Activated CD4-positive, alpha-beta T cell treated with anti-CD3 and anti-CD28 coated beads for 48 hours (primary cell): ENCODE measurements around the gene ZNF507.
"Not testable (repeated sequence)": the region's sequence is repeated elsewhere in the genome, so short reads cannot be mapped to it uniquely, and the experiment has no call there.

Experiments
- DNase-seq: peaks from one replicate; pipeline ENCODE4 v3.0.0-alpha.2; 2020

Gene ZNF507

GRCh38 chr19:32415669-32416068, 70.3 kb downstream of the ZNF507 start:
- no peak for DNase-seq

- DNase-seq, result no peak
Observed at GRCh38 chr19:32416749-32417456, 71.5 kb downstream of the ZNF507 start.

GRCh38 chr19:32418155-32418554, 72.7 kb downstream of the ZNF507 start:
- no peak for DNase-seq

- no peak for DNase-seq
Observed at GRCh38 chr19:32421589-32422361, 76.4 kb downstream of the ZNF507 start.

- no peak for DNase-seq
Observed at GRCh38 chr19:32422435-32422834, 77.0 kb downstream of the ZNF507 start.

GRCh38 chr19:32423944-32424343, 78.5 kb downstream of the ZNF507 start:
- not testable (repeated sequence) for DNase-seq

- no peak for DNase-seq
Observed at GRCh38 chr19:32427536-32427935, 82.1 kb downstream of the ZNF507 start.

- DNase-seq, result no peak
Observed at GRCh38 chr19:32436692-32437091, 91.3 kb downstream of the ZNF507 start.

GRCh38 chr19:32437096-32437495, 91.7 kb downstream of the ZNF507 start:
- DNase-seq, result no peak
